Urinary bladder (tissue), 4 donors: Measurements from ENCODE around the gene CATSPER3. TPM values are rescaled to one million over a fixed set of nuclear protein-coding genes. Genes with fewer than 3 reads are reported as not detected.
"Not testable (repeated sequence)": the region's sequence is repeated elsewhere in the genome, so short reads cannot be mapped to it uniquely, and the experiment has no call there.

Experiments
- DNase-seq: peaks from one replicate; pipeline ENCODE4 v3.0.0-alpha.2; 2015; ENCODE audit errors: extremely low spot score
- H3K27ac ChIP-seq: one replicate; pipeline ENCODE4 v1.5.1; 2013; ENCODE audit warnings: low read depth, mild to moderate bottlenecking, moderate library complexity
- H3K36me3 ChIP-seq: one replicate; pipeline ENCODE4 v1.6.1; 2013; ENCODE audit warnings: mild to moderate bottlenecking, moderate library complexity; ENCODE audit not compliant: insufficient read depth
- H3K4me1 ChIP-seq: one replicate; pipeline ENCODE4 v1.6.1; 2013; ENCODE audit warnings: mild to moderate bottlenecking, moderate library complexity; ENCODE audit not compliant: insufficient read depth
- H3K4me3 ChIP-seq: one replicate; pipeline ENCODE4 v1.5.1; 2013; ENCODE audit warnings: low read depth, low read length
- WGBS: extraction: QIAGEN DNeasy Blood & Tissue Kit; methylation state at CpG from one replicate; pipeline ENCODE4 v1.1.7; 2013; 5-methylcytosine and 5-hydroxymethylcytosine counted together
- polyA plus RNA-seq: library from polyadenylated mRNA; stranded (reverse); fragments of 200-250 nt; gene quantifications from one replicate; pipeline ENCODE4 v1.2.3, GENCODE V29; 2013
- total RNA-seq: library from RNA; depleted of rRNA; stranded (reverse); fragments of >200 nt; gene quantifications from one replicate; pipeline ENCODE4 v1.2.3, GENCODE V29; 2014
- donor health status: healthy with polysubstance abuse.
- donor health status: healthy.

The CATSPER3 gene
- total and polyA plus RNA-seq, 2 donors: 0.72 TPM; not detected in 1

DNA sequence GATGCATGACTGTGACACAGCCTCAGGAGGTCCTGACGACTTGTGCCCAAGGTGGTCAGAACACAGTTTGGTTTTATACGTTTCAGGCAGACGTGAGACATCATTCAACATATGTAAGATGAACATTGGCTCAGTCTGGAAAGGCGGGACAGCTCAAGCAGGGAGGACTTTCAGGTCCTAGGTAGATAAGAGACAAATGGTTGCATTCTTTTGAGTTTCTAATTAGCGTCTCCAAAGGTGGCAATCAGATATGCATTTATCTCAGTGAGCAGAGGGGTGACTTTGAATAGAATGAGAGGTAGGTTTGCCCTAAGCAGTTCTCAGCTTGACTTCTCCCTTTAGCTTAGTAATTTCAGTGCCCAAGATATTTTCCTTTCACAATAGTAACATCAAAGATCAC, 22.5 kb downstream of the CATSPER3 start:
- not testable (repeated sequence) for H3K4me3 ChIP-seq, H3K36me3 ChIP-seq, H3K27ac ChIP-seq, DNase-seq, H3K4me1 ChIP-seq
- 84% methylated on average over 5 of the region's 5 CpGs for WGBS

DNA sequence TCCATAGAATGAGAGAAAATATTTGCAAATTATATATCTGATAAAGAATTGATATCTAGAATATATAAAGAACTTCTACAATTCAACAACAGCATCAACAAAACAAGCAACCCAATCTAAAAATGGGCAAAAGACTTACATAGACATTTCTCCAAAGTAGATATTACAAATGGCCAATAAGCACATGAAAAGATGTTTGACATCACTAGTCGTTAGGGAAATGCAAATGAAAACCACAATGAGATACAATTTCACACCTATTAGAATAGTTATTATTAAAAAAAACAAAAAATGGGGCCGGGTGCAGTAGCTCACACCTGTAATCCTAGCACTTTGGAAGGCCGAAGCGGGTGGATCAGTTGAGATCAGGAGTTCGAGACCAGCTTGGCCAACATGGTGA, 24.4 kb downstream of the CATSPER3 start:
- Histone ChIP-seq H3K27ac (no peak overlapping the region), H3K36me3 (no peaks in the 10 kb centered on the region), H3K4me1 (no peaks in the 10 kb centered on the region), H3K4me3 (no peak overlapping the region)
- 97% methylated on average over 5 of the region's 5 CpGs for whole genome bisulfite sequencing
- no peak for DNase-seq

DNA sequence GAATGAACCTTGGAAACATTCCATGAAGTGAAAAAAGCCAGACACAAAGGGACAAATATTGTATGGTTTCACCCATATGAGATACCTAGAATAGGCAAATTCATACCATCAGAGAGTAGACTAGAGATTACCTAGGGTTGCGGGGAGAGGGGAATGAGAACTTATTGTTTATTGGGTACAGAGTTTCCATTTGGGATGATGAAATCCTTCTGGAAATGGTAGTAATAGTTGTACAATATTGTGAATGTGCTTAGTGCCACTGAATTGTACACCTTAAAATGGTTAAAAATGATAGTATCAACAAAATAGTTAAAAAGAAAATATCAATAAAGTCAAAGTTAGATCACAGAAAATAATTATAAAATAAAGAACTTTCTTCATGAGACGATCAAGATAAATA, 25.5 kb downstream of the CATSPER3 start:
- WGBS: 93% methylated on average over 2 of the region's 2 CpGs
- Histone ChIP-seq H3K4me1 (no peaks in the 10 kb centered on the region), H3K36me3 (no peaks in the 10 kb centered on the region), H3K27ac (no peak overlapping the region), H3K4me3 (no peak overlapping the region)
- DNase-seq: no peak

GRCh38 chr5:134994560-134995156, 27.0 kb downstream of the CATSPER3 start:
- no peaks in the 10 kb centered on the region for H3K36me3 ChIP-seq
- no peaks in the 10 kb centered on the region for H3K4me1 ChIP-seq
- H3K27ac ChIP-seq: no peak overlapping the region
- no peak overlapping the region for H3K4me3 ChIP-seq
- DNase-seq: no peak
- 77% methylated on average over 2 of the region's 2 CpGs for WGBS

DNA sequence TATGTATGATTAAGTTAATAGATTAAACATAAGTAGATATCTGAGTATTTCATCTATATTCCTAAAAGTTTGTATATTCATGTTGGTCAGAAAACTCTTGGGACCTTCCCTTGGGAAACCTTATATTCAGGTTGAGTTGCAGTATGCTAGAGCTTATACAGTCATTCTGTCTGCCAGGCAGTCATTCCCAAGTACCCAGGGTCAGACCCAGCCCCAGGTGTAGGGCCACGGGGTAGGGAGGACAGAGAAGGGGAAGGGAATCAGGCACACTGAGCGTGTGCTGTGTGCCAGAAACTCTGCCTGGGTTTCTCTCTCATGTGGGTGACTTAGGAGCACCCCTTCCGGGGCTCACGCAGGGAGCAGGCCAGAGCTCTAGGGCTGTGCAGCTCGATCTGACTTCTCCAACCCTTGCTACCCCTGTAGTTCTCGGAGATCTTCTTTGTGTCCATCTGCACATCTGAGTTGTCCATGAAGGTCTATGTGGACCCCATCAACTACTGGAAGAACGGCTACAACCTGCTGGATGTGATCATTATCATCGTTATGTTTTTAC, 28.2 kb downstream of the CATSPER3 start:
- WGBS: 93% methylated on average over 8 of the region's 8 CpGs
- Histone ChIP-seq H3K36me3 (no peaks in the 10 kb centered on the region), H3K4me3 (no peak overlapping the region), H3K4me1 (no peaks in the 10 kb centered on the region), H3K27ac (no peak overlapping the region)
- DNase-seq: no peak

GRCh38 chr5:134997015-134997414, 29.3 kb downstream of the CATSPER3 start:
- no peaks in the 10 kb centered on the region for H3K36me3 ChIP-seq
- 75% methylated on average over 11 of the region's 11 CpGs for WGBS
- H3K27ac ChIP-seq: no peak overlapping the region
- H3K4me3 ChIP-seq: no peak overlapping the region
- no peaks in the 10 kb centered on the region for H3K4me1 ChIP-seq
- DNase-seq: no peak

DNA sequence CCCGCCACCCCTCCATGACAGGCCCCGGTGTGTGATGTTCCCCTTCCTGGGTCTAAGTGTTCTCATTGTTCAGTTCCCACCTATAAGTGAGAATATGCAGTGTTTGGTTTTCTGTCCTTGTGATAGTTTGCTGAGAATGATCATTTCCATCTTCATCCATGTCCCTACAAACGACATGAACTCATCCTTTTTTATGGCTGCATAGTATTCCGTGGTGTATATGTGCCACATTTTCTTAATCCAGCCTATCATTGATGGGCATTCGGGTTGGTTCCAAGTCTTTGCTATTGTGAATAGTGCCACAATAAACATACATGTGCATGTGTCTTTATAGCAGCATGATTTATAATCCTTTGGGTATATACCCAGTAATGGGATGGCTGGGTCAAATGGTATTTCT, 30.4 kb downstream of the CATSPER3 start:
- not testable (repeated sequence) for DNase-seq, H3K36me3 ChIP-seq, H3K4me3 ChIP-seq, H3K27ac ChIP-seq, H3K4me1 ChIP-seq
- WGBS: 86% methylated on average over 5 of the region's 5 CpGs

DNA sequence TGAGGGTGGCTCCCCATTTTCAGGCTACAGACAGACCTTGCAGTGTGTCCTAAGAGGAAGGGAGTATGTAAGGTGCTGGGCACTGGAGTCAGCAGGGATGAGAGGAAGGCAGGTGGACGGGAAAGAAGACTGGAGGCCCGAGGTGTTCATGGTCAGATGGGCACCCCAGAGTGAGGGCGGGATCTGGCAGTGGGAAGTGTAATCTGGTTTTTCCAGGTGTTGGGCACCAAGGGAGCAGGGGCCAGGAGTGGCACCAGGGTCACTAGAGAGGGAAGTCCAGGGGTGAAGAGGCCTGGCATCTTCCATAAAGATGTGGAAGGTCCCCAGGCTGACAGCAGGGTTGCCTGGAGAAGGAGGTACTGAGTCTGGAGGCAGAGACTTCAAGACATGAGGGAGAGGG, 36.7 kb downstream of the CATSPER3 start:
- WGBS: 96% methylated on average over 3 of the region's 3 CpGs
- H3K4me1 ChIP-seq: no peaks in the 10 kb centered on the region
- H3K4me3 ChIP-seq: no peak overlapping the region
- DNase-seq: no peak
- no peak overlapping the region for H3K27ac ChIP-seq
- no peaks in the 10 kb centered on the region for H3K36me3 ChIP-seq

- Histone ChIP-seq H3K4me1 (no peaks in the 10 kb centered on the region), H3K27ac (no peak overlapping the region), H3K4me3 (no peak overlapping the region), H3K36me3 (no peaks in the 10 kb centered on the region)
- 97% methylated on average over 3 of the region's 3 CpGs for WGBS
- no peak for DNase-seq
Measured at GRCh38 chr5:135005076-135005475, 37.4 kb downstream of the CATSPER3 start.

- Histone ChIP-seq H3K27ac (no peak overlapping the region), H3K4me1 (no peaks in the 10 kb centered on the region), H3K4me3 (no peak overlapping the region), H3K36me3 (no peaks in the 10 kb centered on the region)
- WGBS: 94% methylated on average over 9 of the region's 9 CpGs
- no peak for DNase-seq
Measured at GRCh38 chr5:135007305-135007704, 39.6 kb downstream of the CATSPER3 start.

GRCh38 chr5:135007749-135008363, 40.1 kb downstream of the CATSPER3 start:
- DNase-seq: no peak
- 89% methylated on average over 11 of the region's 11 CpGs for WGBS
- H3K27ac ChIP-seq: no peak overlapping the region

DNA sequence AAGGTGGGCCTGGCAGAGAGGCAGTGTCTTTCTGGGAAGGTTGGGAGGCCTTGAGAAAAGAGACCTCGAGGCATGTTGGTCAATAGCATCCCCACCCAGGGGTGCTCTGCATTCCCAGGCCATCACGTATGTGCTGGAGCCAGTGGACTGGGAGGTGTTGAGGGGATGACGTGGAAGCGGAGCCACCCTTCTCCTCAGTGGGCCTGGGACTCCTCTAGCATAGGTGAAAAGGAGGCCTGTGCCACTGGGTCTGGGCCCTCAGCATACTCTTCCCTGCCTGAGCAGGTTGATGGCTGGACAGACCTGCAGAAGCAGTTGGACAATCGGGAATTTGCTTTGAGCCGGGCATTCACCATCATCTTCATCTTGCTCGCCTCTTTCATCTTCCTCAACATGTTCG, 40.8 kb downstream of the CATSPER3 start:
- 94% methylated on average over 8 of the region's 8 CpGs for WGBS
- Histone ChIP-seq H3K4me3 (no peak overlapping the region), H3K36me3 (no peaks in the 10 kb centered on the region), H3K27ac (no peak overlapping the region), H3K4me1 (no peaks in the 10 kb centered on the region)
- no peak for DNase-seq

More at GRCh38 chr5:135007749-135008363, 40.1 kb downstream of the CATSPER3 start:
- Histone ChIP-seq H3K4me3 (no peak overlapping the region), H3K4me1 (no peaks in the 10 kb centered on the region), H3K36me3 (no peaks in the 10 kb centered on the region)

DNA sequence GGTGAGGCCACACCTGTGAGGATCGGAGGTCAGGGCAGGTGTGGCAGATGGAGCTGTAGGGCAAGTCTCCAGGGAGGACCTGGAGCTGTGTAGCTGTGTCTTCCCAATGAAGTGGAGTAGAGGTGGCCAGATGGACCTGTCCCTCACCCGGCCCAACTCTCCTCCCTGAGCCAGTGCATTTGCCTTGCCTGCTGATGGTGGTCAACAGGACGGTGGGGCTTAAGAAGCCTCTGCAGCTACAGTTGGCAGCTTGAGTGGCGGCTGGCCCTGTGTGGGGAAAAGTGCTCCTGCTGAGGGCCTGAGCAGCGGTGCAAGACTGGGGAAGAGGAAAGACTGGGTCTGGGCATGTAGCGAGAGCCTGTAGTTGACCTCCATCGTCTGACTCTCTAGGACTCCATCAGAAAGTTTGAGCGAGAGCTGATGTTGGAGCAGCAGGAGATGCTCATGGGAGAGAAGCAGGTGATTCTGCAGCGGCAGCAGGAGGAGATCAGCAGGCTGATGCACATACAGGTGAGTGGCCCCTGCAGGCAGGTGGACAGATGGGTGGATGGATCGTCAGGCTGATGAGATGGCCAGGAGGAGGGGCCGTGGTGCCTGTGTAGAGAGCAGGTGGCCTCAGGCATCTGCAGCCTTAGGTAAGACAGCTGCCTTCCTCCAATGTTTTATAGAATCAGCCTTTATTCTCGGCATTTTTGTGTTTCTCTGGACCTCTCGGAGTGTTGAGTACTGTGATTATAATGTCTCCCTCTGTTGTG, 41.5 kb downstream of the CATSPER3 start:
- DNase-seq: no peak
- WGBS: 84% methylated on average over 13 of the region's 13 CpGs
- Histone ChIP-seq H3K4me1 (no peaks in the 10 kb centered on the region), H3K27ac (no peak overlapping the region), H3K4me3 (no peak overlapping the region), H3K36me3 (no peaks in the 10 kb centered on the region)
